Activated naive CD4-positive, alpha-beta T cell treated with anti-CD3 and anti-CD28 coated beads for 36 hours (primary cell): Measurements from ENCODE around the gene SCTR. TPM values are rescaled to one million over a fixed set of nuclear protein-coding genes. Genes with fewer than 3 reads are reported as not detected.

Source experiments
- CTCF ChIA-PET: fragments of 350-600 bp; sonication (Branson Sonifier 250); formaldehyde crosslinking; loops from one replicate; lab custom pipeline; 2021; ENCODE audit warnings: antibody characterized with exemption; lab: Charles Lee
- DNase-seq: peaks from one replicate; pipeline ENCODE4 v3.0.0-alpha.2; 2020
- H3K27ac Mint-ChIP-seq: one replicate; pipeline ENCODE4 v1.8.0; 2021; ENCODE audit warnings: mild to moderate bottlenecking, mixed read lengths
- H3K27me3 Mint-ChIP-seq: one replicate; pipeline ENCODE4 v1.8.0; 2021; ENCODE audit warnings: low read depth, mixed read lengths
- H3K36me3 Mint-ChIP-seq: one replicate; pipeline ENCODE4 v1.8.0; 2021; ENCODE audit warnings: low read depth, mixed read lengths
- H3K4me1 Mint-ChIP-seq: one replicate; pipeline ENCODE4 v1.8.0; 2021; ENCODE audit warnings: low read depth, mixed read lengths
- H3K4me3 Mint-ChIP-seq: one replicate; pipeline ENCODE4 v1.8.0; 2021; ENCODE audit warnings: mild to moderate bottlenecking, moderate library complexity, mixed read lengths
- H3K9me3 Mint-ChIP-seq: one replicate; pipeline ENCODE4 v1.8.0; 2021; ENCODE audit warnings: mixed read lengths
- intact Hi-C: fragments of 100-400 bp; cut with micrococcal nuclease; formaldehyde crosslinking; loops from one replicate; pipeline ENCODE4 v1.15.1; 2023
- total RNA-seq, 2 experiments: library from RNA; stranded (reverse); gene quantifications; one replicate each; pipeline ENCODE4 v1.2.3, GENCODE V29; 2021

The SCTR gene
- total RNA-seq, 2 experiments from 2014 or later, result not detected

- CTCF ChIA-PET, result no interaction called here
- no peak overlapping the region for H3K27ac Mint-ChIP-seq
- H3K27me3 Mint-ChIP-seq, result peaks cover 48% of the 10 kb centered on the region
- no peaks in the 10 kb centered on the region for H3K36me3 Mint-ChIP-seq
- H3K4me1 Mint-ChIP-seq, result no peaks in the 10 kb centered on the region
- no peak for DNase-seq
- no peak overlapping the region for H3K4me3 Mint-ChIP-seq
- intact Hi-C loops, result no loop called here
- peaks cover 2% of the 10 kb centered on the region for H3K9me3 Mint-ChIP-seq
These were observed 98.5 kb downstream of the SCTR start for GRCh38 chr2:119425620-119426395.

GRCh38 chr2:119425119-119425405 lies 99.2 kb downstream of the SCTR start:
- Mint-ChIP-seq H3K4me3 (no peak overlapping the region), H3K27ac (no peak overlapping the region), H3K36me3 (no peaks in the 10 kb centered on the region), H3K4me1 (no peaks in the 10 kb centered on the region), H3K27me3 (peaks cover 42% of the 10 kb centered on the region), H3K9me3 (peaks cover 2% of the 10 kb centered on the region)
- CTCF ChIA-PET, result no interaction called here
- no peak for DNase-seq
- intact Hi-C loops, result no loop called here

- Mint-ChIP-seq H3K27ac (no peak overlapping the region), H3K4me1 (no peaks in the 10 kb centered on the region), H3K27me3 (peaks cover 38% of the 10 kb centered on the region), H3K4me3 (no peak overlapping the region), H3K36me3 (no peaks in the 10 kb centered on the region), H3K9me3 (peaks cover 2% of the 10 kb centered on the region)
- CTCF ChIA-PET, result interaction anchor here (0.7 kb wide), 1 partner anchor 543 kb away, joined by 3 read pairs; no protein-coding TSS in a partner anchor
- intact Hi-C loops, result no loop called here
- no peak for DNase-seq
These were observed 99.8 kb downstream of the SCTR start for GRCh38 chr2:119424284-119425118.

GRCh38 chr2:119423811-119424210 lies 100.5 kb downstream of the SCTR start:
- DNase-seq, result no peak
- Mint-ChIP-seq H3K27me3 (peaks cover 35% of the 10 kb centered on the region), H3K4me3 (no peak overlapping the region), H3K4me1 (no peaks in the 10 kb centered on the region), H3K36me3 (no peaks in the 10 kb centered on the region), H3K27ac (no peak overlapping the region), H3K9me3 (peaks cover 2% of the 10 kb centered on the region)
- intact Hi-C loops, result no loop called here
- CTCF ChIA-PET, result no interaction called here

- CTCF ChIA-PET, result no interaction called here
- Mint-ChIP-seq H3K4me1 (no peaks in the 10 kb centered on the region), H3K27me3 (peaks cover 32% of the 10 kb centered on the region), H3K36me3 (no peaks in the 10 kb centered on the region), H3K4me3 (no peak overlapping the region), H3K9me3 (peaks cover 2% of the 10 kb centered on the region), H3K27ac (no peak overlapping the region)
- intact Hi-C loops, result no loop called here
- DNase-seq, result no peak
These were observed 101.2 kb downstream of the SCTR start for GRCh38 chr2:119423108-119423444.

- Mint-ChIP-seq H3K4me1 (no peaks in the 10 kb centered on the region), H3K36me3 (no peaks in the 10 kb centered on the region), H3K27me3 (peaks cover 27% of the 10 kb centered on the region), H3K9me3 (peaks cover 2% of the 10 kb centered on the region), H3K4me3 (no peak overlapping the region), H3K27ac (no peak overlapping the region)
- intact Hi-C loops, result no loop called here
- DNase-seq, result no peak
- CTCF ChIA-PET, result no interaction called here
These were observed 101.7 kb downstream of the SCTR start for GRCh38 chr2:119422360-119423107.

GRCh38 chr2:119421741-119422140 lies 102.5 kb downstream of the SCTR start:
- CTCF ChIA-PET, result no interaction called here
- H3K9me3 Mint-ChIP-seq, result peaks cover 2% of the 10 kb centered on the region
- DNase-seq, result no peak
- H3K4me3 Mint-ChIP-seq, result no peak overlapping the region
- H3K36me3 Mint-ChIP-seq, result no peaks in the 10 kb centered on the region
- H3K27ac Mint-ChIP-seq, result no peak overlapping the region
- intact Hi-C loops, result no loop called here
- no peaks in the 10 kb centered on the region for H3K4me1 Mint-ChIP-seq
- H3K27me3 Mint-ChIP-seq, result peaks cover 21% of the 10 kb centered on the region

- no peaks in the 10 kb centered on the region for H3K36me3 Mint-ChIP-seq
- peaks cover 2% of the 10 kb centered on the region for H3K9me3 Mint-ChIP-seq
- H3K27ac Mint-ChIP-seq, result no peak overlapping the region
- intact Hi-C loops, result no loop called here
- no peak for DNase-seq
- H3K27me3 Mint-ChIP-seq, result peaks cover 17% of the 10 kb centered on the region
- H3K4me1 Mint-ChIP-seq, result no peaks in the 10 kb centered on the region
- CTCF ChIA-PET, result no interaction called here
- H3K4me3 Mint-ChIP-seq, result no peak overlapping the region
These were observed 103.0 kb downstream of the SCTR start for GRCh38 chr2:119421304-119421703.

- no peak for DNase-seq
- intact Hi-C loops, result no loop called here
- Mint-ChIP-seq H3K36me3 (no peaks in the 10 kb centered on the region), H3K4me3 (no peak overlapping the region), H3K4me1 (no peaks in the 10 kb centered on the region), H3K27ac (no peak overlapping the region), H3K9me3 (peaks cover 2% of the 10 kb centered on the region), H3K27me3 (peaks cover 10% of the 10 kb centered on the region)
- CTCF ChIA-PET, result interaction anchor here (0.6 kb wide), 2 partner anchors 10 to 1385 kb away, joined by 3 read pairs; no protein-coding TSS in a partner anchor
These were observed 104.3 kb downstream of the SCTR start for GRCh38 chr2:119419803-119420508.

- H3K9me3 Mint-ChIP-seq, result peaks cover 2% of the 10 kb centered on the region
- no peak for DNase-seq
- H3K27ac Mint-ChIP-seq, result no peak overlapping the region
- CTCF ChIA-PET, result no interaction called here
- H3K4me3 Mint-ChIP-seq, result no peak overlapping the region
- no peaks in the 10 kb centered on the region for H3K4me1 Mint-ChIP-seq
- H3K27me3 Mint-ChIP-seq, result peaks cover 10% of the 10 kb centered on the region
- intact Hi-C loops, result no loop called here
- no peaks in the 10 kb centered on the region for H3K36me3 Mint-ChIP-seq
These were observed 105.2 kb downstream of the SCTR start for GRCh38 chr2:119419065-119419464.

GRCh38 chr2:119417908-119418307 lies 106.4 kb downstream of the SCTR start:
- no peak for DNase-seq
- CTCF ChIA-PET, result no interaction called here
- intact Hi-C loops, result no loop called here
- H3K27me3 Mint-ChIP-seq, result peaks cover 5% of the 10 kb centered on the region
- H3K4me3 Mint-ChIP-seq, result no peak overlapping the region
- no peak overlapping the region for H3K27ac Mint-ChIP-seq
- H3K36me3 Mint-ChIP-seq, result no peaks in the 10 kb centered on the region
- no peaks in the 10 kb centered on the region for H3K4me1 Mint-ChIP-seq
- peaks cover 2% of the 10 kb centered on the region for H3K9me3 Mint-ChIP-seq
